IMR-90 (cell line): ENCODE measurements around the gene SLC35G6. TPM values are rescaled to one million over a fixed set of nuclear protein-coding genes. Genes with fewer than 3 reads are reported as not detected.

Experiments used
- ATAC-seq: fragments of 200-7000 bp; cut with Tn5 transposase; 2 replicates; pipeline ENCODE4 v1.9.1; 2020; ENCODE audit warnings: low read depth, mild to moderate bottlenecking, moderate library complexity
- BruUV-seq: library from RNA; stranded (reverse); fragments of 400-500 nt; replicated peaks from 2 replicates; lab custom pipeline; 2021; lab: Mats Ljungman, UMichigan
- CTCF ChIA-PET: fragments of 300-600 bp; formaldehyde crosslinking; extraction: SDS; loops from one replicate; lab custom pipeline; 2021; ENCODE audit warnings: antibody characterized with exemption; lab: Yijun Ruan, JAX
- POLR2A ChIA-PET: fragments of 300-600 bp; sonication (Branson Sonifier 250); formaldehyde crosslinking; loops from one replicate; lab custom pipeline; 2022; ENCODE audit warnings: antibody characterized with exemption; ENCODE audit not compliant: unreplicated experiment; lab: Charles Lee
- DNase-seq: peaks from one replicate; pipeline ENCODE4 v3.0.0; 2013
- H2AFZ ChIP-seq: replicated peaks from 2 replicates; pipeline ENCODE3; 2013; ENCODE audit warnings: low read length, mild to moderate bottlenecking; ENCODE audit not compliant: poor library complexity
- H2AK5ac ChIP-seq: 2 replicates; pipeline ENCODE4 v1.6.1; 2013; ENCODE audit warnings: low read depth, low read length, inconsistent platforms
- H2AK9ac ChIP-seq: replicated peaks from 2 replicates; pipeline ENCODE3; 2013; ENCODE audit warnings: mild to moderate bottlenecking, low read depth, low read length, moderate library complexity; ENCODE audit not compliant: poor library complexity
- H2BK120ac ChIP-seq: 2 replicates; pipeline ENCODE4 v1.6.1; 2013; ENCODE audit warnings: low read depth, low read length, inconsistent platforms
- H2BK15ac ChIP-seq: 3 replicates; pipeline ENCODE4 v1.6.1; 2013; ENCODE audit warnings: low read depth, low read length, inconsistent platforms
- H2BK20ac ChIP-seq: 2 replicates; pipeline ENCODE4 v1.6.1; 2013; ENCODE audit warnings: low read depth, mild to moderate bottlenecking, inconsistent platforms, low read length, moderate library complexity
- H2BK5ac ChIP-seq: 2 replicates; pipeline ENCODE4 v1.6.1; 2013; ENCODE audit warnings: mild to moderate bottlenecking, low read depth, low read length, inconsistent platforms; ENCODE audit not compliant: poor library complexity, severe bottlenecking
- H3K14ac ChIP-seq: replicated peaks from 2 replicates; pipeline ENCODE4 v1.6.1; 2013; ENCODE audit warnings: low read depth, low read length, inconsistent platforms
- H3K18ac ChIP-seq: 2 replicates; pipeline ENCODE4 v1.6.1; 2013; ENCODE audit warnings: low read depth, low read length, control low read depth
- H3K23ac ChIP-seq: 2 replicates; pipeline ENCODE4 v1.6.1; 2013; ENCODE audit warnings: low read depth, low read length, inconsistent platforms
- H3K27ac ChIP-seq: 2 replicates; pipeline ENCODE4 v1.5.1; 2013; ENCODE audit warnings: mild to moderate bottlenecking, control low read depth, low read length; ENCODE audit not compliant: insufficient read depth
- H3K27me3 ChIP-seq: 2 replicates; pipeline ENCODE4 v1.6.1; 2013; ENCODE audit warnings: low read length; ENCODE audit not compliant: control insufficient read depth, insufficient read depth
- H3K36me3 ChIP-seq: 2 replicates; pipeline ENCODE4 v1.6.1; 2013; ENCODE audit warnings: low read length, mixed read lengths; ENCODE audit not compliant: control insufficient read depth, insufficient read depth
- H3K4ac ChIP-seq: 2 replicates; pipeline ENCODE4 v1.6.1; 2013; ENCODE audit warnings: low read depth, low read length, inconsistent platforms
- H3K4me1 ChIP-seq: 2 replicates; pipeline ENCODE4 v1.6.1; 2013; ENCODE audit warnings: low read length, mixed read lengths; ENCODE audit not compliant: control insufficient read depth, insufficient read depth
- H3K4me2 ChIP-seq: 2 replicates; pipeline ENCODE4 v1.6.1; 2013; ENCODE audit warnings: low read depth, mild to moderate bottlenecking, control low read depth, low read length, moderate library complexity
- H3K4me3 ChIP-seq: 2 replicates; pipeline ENCODE4 v1.5.1; 2013; ENCODE audit warnings: low read depth, mild to moderate bottlenecking, control low read depth, low read length, moderate library complexity; ENCODE audit not compliant: insufficient read depth
- H3K56ac ChIP-seq: 2 replicates; pipeline ENCODE4 v1.6.1; 2013; ENCODE audit warnings: low read length, inconsistent platforms; ENCODE audit not compliant: insufficient read depth; ENCODE audit errors: extremely low read depth
- H3K79me1 ChIP-seq, 2 experiments: 2 replicates each; pipeline ENCODE4 v1.6.1; 2013; ENCODE audit warnings: low read length in 2 of 2, inconsistent platforms in 1 of 2, low read depth in 1 of 2
- H3K9ac ChIP-seq: 2 replicates; pipeline ENCODE4 v1.6.1; 2013; ENCODE audit warnings: low read depth, low read length, control low read depth
- H3K9me1 ChIP-seq: 2 replicates; pipeline ENCODE4 v1.6.1; 2013; ENCODE audit warnings: low read length, inconsistent platforms; ENCODE audit not compliant: insufficient read depth
- H3K9me3 ChIP-seq: 2 replicates; pipeline ENCODE4 v1.6.1; 2013; ENCODE audit warnings: low read length; ENCODE audit not compliant: control insufficient read depth, insufficient read depth
- H4K20me1 ChIP-seq: 2 replicates; pipeline ENCODE4 v1.6.1; 2013; ENCODE audit warnings: low read length, inconsistent platforms; ENCODE audit not compliant: insufficient read depth
- H4K5ac ChIP-seq: 2 replicates; pipeline ENCODE4 v1.6.1; 2013; ENCODE audit warnings: mild to moderate bottlenecking, low read depth, low read length, control low read depth
- H4K8ac ChIP-seq, 2 experiments: 2 replicates each; pipeline ENCODE4 v1.6.1; 2013; ENCODE audit warnings: low read depth in 2 of 2, low read length in 2 of 2, control low read depth in 1 of 2, inconsistent platforms in 1 of 2
- H4K91ac ChIP-seq: 2 replicates; pipeline ENCODE4 v1.6.1; 2013; ENCODE audit warnings: low read depth, low read length, inconsistent platforms; ENCODE audit not compliant: insufficient read depth
- BHLHE40 ChIP-seq: fragments of 150-350 bp; IDR thresholded peaks from 2 replicates; pipeline ENCODE4 v1.6.1; 2016; ENCODE audit warnings: mild to moderate bottlenecking, low read depth, low read length
- CHD1 ChIP-seq: IDR thresholded peaks from 2 replicates; pipeline ENCODE4 v1.6.1; 2012; ENCODE audit warnings: low read depth, low read length, improper control_type of control experiment
- POLR2A ChIP-seq: IDR thresholded peaks from 2 replicates; pipeline ENCODE4 v1.6.1; 2012; ENCODE audit warnings: mild to moderate bottlenecking, low read depth, low read length
- USF2 ChIP-seq: fragments of 150-350 bp; IDR thresholded peaks from 2 replicates; pipeline ENCODE4 v1.6.1; 2017; ENCODE audit warnings: mild to moderate bottlenecking, antibody characterized with exemption, low read length, low read depth
- WGBS, 2 experiments: methylation state at CpG; one replicate each; pipeline versions ENCODE4 v1.1.5 to v1.1.7; 2013; ENCODE audit warnings: missing lambda C conversion rate in 2 of 2; ENCODE audit not compliant: insufficient read length in 1 of 2; ENCODE audit errors: extremely low coverage in 2 of 2; 5-methylcytosine and 5-hydroxymethylcytosine counted together
- dilution Hi-C: fragments of 300-500 bp; cut with HindIII; formaldehyde crosslinking; loops from one replicate; pipeline ENCODE4 v1.14.3; 2018; ENCODE audit warnings: low sequenced_read_pairs; ENCODE audit not compliant: unreplicated experiment
- in situ Hi-C: fragments of 300-500 bp; cut with MboI; formaldehyde crosslinking; loops from 3 replicates; pipeline ENCODE4 v1.14.3; 2019; ENCODE audit warnings: low sequenced_read_pairs, inconsistent platforms, mixed read lengths
- intact Hi-C: fragments of 100-400 bp; cut with micrococcal nuclease; formaldehyde crosslinking; loops from 2 replicates; pipeline ENCODE4 v1.10.0; 2022
- polyA plus RNA-seq, 3 experiments: library from polyadenylated mRNA; depleted of rRNA; stranded (reverse); fragments of >200 nt; gene quantifications; 2 replicates each; pipeline ENCODE4 v1.2.3, GENCODE V29; 2012; ENCODE audit warnings: low replicate concordance in 1 of 3
- total RNA-seq: library from RNA; depleted of rRNA; stranded (reverse); fragments of >200 nt; gene quantifications from 2 replicates; pipeline ENCODE4 v1.2.3, GENCODE V29; 2012

Gene SLC35G6
- total and polyA plus RNA-seq, 2 of the 4 experiments (the other 2 are of a cell fraction), result not detected

GRCh38 chr17:7462474-7463371 lies 18.5 kb upstream of the SLC35G6 start:
- dilution Hi-C loops (no loop called here), in situ Hi-C loops (no loop called here), intact Hi-C loops (no loop called here)
- H4K91ac ChIP-seq, result no peak overlapping the region
- WGBS, 2 experiments, result 80% methylated on average over 2 of the region's 44 CpGs; no CpG with 5 or more reads in 1 of the 2 experiments
- no peak overlapping the region for H2BK20ac ChIP-seq
- H3K9me3 ChIP-seq, result no peaks in the 10 kb centered on the region
- no peak overlapping the region for H4K5ac ChIP-seq
- H2AK5ac ChIP-seq, result no peak overlapping the region
- no peak overlapping the region for H3K14ac ChIP-seq
- no peak overlapping the region for H2AK9ac ChIP-seq
- no peaks in the 10 kb centered on the region for H3K27me3 ChIP-seq
- peaks cover 38% of the 10 kb centered on the region for H4K20me1 ChIP-seq
- TF ChIP-seq USF2 (no peak), CHD1 (no peak), POLR2A (no peak), BHLHE40 (no peak)
- H3K18ac ChIP-seq, result no peak overlapping the region
- H3K27ac ChIP-seq, result no peak overlapping the region
- no peak overlapping the region for H3K9ac ChIP-seq
- H3K36me3 ChIP-seq, result peaks cover 44% of the 10 kb centered on the region
- H3K4me1 ChIP-seq, result peaks cover 6% of the 10 kb centered on the region; the same call in 1 of the 2 replicates
- no peak overlapping the region for H3K56ac ChIP-seq
- no peak overlapping the region for H2BK15ac ChIP-seq
- no peak overlapping the region for H2BK5ac ChIP-seq
- no peak overlapping the region for H3K23ac ChIP-seq
- no peak overlapping the region for H3K4me3 ChIP-seq
- H2AFZ ChIP-seq, result no peak overlapping the region
- H3K9me1 ChIP-seq, result peaks cover 14% of the 10 kb centered on the region
- H3K4ac ChIP-seq, result no peak overlapping the region
- CTCF ChIA-PET, result no interaction called here
- POLR2A ChIA-PET, result no interaction called here
- no peak overlapping the region for H2BK120ac ChIP-seq
- BruUV-seq, result no TSS peak
- H4K8ac ChIP-seq, result no peak overlapping the region
- H3K79me1 ChIP-seq, result peaks cover 16 to 59% of the 10 kb centered on the region in 2 experiments; a peak in 3 of 4 replicates
- ATAC-seq (no peak), DNase-seq (no peak)
- no peak overlapping the region for H3K4me2 ChIP-seq
